A549 (cell line): ENCODE measurements around the gene FKBP2.

Source experiments
- CBX2 ChIP-seq: fragments of 200-600 bp; sonication (generic); IDR thresholded peaks from 2 replicates; pipeline ENCODE4 v1.6.1; 2016; ENCODE audit warnings: low read depth, mild to moderate bottlenecking, borderline replicate concordance
- GATA3 ChIP-seq: IDR thresholded peaks from 2 replicates; pipeline ENCODE4 v1.6.1; 2012; ENCODE audit warnings: borderline replicate concordance
- HOXB13 ChIP-seq: fragments of 250-450 bp; sonication (Bioruptor Pico); IDR thresholded peaks from 2 replicates; pipeline ENCODE4 v1.5.0; 2020; ENCODE audit warnings: low read depth, mild to moderate bottlenecking, moderate library complexity
- RARB ChIP-seq: fragments of 250-450 bp; sonication (Bioruptor Pico); IDR thresholded peaks from 2 replicates; pipeline ENCODE4 v1.8.0; 2021; ENCODE audit warnings: mild to moderate bottlenecking, moderate library complexity
- RCOR1 ChIP-seq: fragments of 150-350 bp; IDR thresholded peaks from 2 replicates; pipeline ENCODE4 v1.6.1; 2014; ENCODE audit warnings: antibody characterized with exemption, low read length, low read depth
- RNF2 ChIP-seq: fragments of 200-600 bp; sonication (generic); IDR thresholded peaks from 2 replicates; pipeline ENCODE4 v1.6.1; 2016; ENCODE audit warnings: low read depth, mild to moderate bottlenecking, antibody characterized with exemption, moderate library complexity, borderline replicate concordance
- SMC3 ChIP-seq: fragments of >200 bp; sonication (Bioruptor Twin); formaldehyde crosslinking; IDR thresholded peaks from 3 replicates; pipeline ENCODE4 v1.6.1; 2018; ENCODE audit warnings: inconsistent platforms
- TF ChIP-seq, protein P1 (sequence below): fragments of >200 bp; sonication (Bioruptor Twin); formaldehyde crosslinking; IDR thresholded peaks from 3 replicates; pipeline ENCODE4 v1.5.1; 2016

DNA sequence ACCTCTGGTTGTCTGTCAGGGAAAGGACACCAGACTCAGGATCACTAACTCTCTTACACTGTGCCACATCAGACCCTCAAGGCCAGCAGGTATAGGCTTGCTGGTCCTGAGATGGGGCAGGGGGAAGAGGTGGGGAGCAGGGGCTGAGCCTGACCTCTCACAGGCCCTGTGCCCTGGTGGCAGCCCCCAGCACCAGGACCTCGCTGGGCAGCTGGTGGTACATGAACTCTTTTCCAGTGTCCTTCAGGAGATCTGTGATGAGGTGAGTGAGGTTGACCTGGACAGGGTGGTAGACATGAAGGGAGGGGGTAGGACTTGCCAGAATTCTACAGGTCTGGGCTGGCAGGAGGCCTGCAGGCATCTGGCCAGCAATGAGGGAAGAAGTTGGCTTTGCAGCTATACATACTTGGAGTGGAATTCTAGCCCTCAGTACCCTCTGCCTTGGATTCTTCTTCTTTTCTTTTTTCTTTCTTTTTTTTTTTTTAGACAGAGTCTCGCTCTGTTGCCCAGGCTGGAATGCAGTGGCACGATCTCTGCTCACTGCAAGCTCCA is 13.4 kb upstream of the FKBP2 start:
- TF ChIP-seq RNF2, result no peak
- TF ChIP-seq SMC3, result no peak
- no peak for TF ChIP-seq GATA3
- TF ChIP-seq, protein P1, sequence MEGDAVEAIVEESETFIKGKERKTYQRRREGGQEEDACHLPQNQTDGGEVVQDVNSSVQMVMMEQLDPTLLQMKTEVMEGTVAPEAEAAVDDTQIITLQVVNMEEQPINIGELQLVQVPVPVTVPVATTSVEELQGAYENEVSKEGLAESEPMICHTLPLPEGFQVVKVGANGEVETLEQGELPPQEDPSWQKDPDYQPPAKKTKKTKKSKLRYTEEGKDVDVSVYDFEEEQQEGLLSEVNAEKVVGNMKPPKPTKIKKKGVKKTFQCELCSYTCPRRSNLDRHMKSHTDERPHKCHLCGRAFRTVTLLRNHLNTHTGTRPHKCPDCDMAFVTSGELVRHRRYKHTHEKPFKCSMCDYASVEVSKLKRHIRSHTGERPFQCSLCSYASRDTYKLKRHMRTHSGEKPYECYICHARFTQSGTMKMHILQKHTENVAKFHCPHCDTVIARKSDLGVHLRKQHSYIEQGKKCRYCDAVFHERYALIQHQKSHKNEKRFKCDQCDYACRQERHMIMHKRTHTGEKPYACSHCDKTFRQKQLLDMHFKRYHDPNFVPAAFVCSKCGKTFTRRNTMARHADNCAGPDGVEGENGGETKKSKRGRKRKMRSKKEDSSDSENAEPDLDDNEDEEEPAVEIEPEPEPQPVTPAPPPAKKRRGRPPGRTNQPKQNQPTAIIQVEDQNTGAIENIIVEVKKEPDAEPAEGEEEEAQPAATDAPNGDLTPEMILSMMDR, result no peak
- no peak for TF ChIP-seq RCOR1
- no peak for TF ChIP-seq RARB (CRISPR knock-in tag)
- no peak for TF ChIP-seq CBX2
- no peak for TF ChIP-seq HOXB13 (CRISPR knock-in tag)
